ENCODE data around the gene MANSC4. TPM values are rescaled to one million over a fixed set of nuclear protein-coding genes. Genes with fewer than 3 reads are reported as not detected.

MANSC4 gene
- total and polyA plus RNA-seq, 10 of the 15 experiments (the other 5 are each of a cell fraction or from before 2014, with no cell fraction given), result 0.18 to 0.21 (median 0.19) TPM; not detected in 7

DNA sequence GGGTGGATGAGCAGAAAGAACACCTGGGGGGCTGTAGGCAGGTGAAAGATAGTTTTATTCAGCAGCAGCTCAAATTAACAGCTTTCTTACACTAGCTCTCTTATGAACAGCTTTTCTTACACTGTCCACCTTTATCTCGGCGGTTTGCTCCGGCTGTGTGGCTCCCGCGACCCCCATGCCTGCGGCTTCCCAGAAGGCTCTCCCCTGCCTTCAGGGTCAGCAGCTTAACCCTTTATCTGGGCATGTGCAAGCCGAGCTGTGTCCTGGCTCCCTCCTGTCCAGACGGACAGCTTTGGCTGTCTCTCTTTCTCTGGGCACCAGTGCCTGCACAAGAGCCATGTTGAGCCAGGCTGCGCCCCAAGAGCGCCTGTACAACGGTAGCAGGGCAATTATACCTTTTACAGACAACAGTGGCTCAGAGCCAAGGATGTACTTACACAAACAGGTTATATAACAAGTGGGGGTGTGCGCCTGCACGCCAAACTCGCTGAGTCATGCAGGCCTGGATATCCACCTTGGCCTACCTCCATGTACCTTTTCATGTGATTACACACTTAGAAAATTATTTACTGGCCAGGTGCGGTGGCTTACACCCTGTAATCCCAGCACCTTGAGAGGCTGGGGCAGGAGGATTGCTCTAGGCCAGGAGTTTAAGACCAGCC, 28.5 kb downstream of the MANSC4 start (continued):
- TF ChIP-seq, protein P1, sequence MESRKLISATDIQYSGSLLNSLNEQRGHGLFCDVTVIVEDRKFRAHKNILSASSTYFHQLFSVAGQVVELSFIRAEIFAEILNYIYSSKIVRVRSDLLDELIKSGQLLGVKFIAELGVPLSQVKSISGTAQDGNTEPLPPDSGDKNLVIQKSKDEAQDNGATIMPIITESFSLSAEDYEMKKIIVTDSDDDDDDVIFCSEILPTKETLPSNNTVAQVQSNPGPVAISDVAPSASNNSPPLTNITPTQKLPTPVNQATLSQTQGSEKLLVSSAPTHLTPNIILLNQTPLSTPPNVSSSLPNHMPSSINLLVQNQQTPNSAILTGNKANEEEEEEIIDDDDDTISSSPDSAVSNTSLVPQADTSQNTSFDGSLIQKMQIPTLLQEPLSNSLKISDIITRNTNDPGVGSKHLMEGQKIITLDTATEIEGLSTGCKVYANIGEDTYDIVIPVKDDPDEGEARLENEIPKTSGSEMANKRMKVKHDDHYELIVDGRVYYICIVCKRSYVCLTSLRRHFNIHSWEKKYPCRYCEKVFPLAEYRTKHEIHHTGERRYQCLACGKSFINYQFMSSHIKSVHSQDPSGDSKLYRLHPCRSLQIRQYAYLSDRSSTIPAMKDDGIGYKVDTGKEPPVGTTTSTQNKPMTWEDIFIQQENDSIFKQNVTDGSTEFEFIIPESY (IDR thresholded peaks at IDR 0.05), result no peak
- TF ChIP-seq, protein P2, sequence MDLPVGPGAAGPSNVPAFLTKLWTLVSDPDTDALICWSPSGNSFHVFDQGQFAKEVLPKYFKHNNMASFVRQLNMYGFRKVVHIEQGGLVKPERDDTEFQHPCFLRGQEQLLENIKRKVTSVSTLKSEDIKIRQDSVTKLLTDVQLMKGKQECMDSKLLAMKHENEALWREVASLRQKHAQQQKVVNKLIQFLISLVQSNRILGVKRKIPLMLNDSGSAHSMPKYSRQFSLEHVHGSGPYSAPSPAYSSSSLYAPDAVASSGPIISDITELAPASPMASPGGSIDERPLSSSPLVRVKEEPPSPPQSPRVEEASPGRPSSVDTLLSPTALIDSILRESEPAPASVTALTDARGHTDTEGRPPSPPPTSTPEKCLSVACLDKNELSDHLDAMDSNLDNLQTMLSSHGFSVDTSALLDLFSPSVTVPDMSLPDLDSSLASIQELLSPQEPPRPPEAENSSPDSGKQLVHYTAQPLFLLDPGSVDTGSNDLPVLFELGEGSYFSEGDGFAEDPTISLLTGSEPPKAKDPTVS (IDR thresholded peaks at IDR 0.05; ENCODE audit: low read depth, low read length), result no peak
- TF ChIP-seq TCF7 (IDR thresholded peaks at IDR 0.05; ENCODE audit: borderline replicate concordance) (no peak), PAX5 (IDR thresholded peaks at IDR 0.05; ENCODE audit: borderline replicate concordance, low read depth, low read length) (no peak), RAD21 (IDR thresholded peaks at IDR 0.05; ENCODE audit: insufficient read depth, low read depth, low read length) (no peak)

DNA sequence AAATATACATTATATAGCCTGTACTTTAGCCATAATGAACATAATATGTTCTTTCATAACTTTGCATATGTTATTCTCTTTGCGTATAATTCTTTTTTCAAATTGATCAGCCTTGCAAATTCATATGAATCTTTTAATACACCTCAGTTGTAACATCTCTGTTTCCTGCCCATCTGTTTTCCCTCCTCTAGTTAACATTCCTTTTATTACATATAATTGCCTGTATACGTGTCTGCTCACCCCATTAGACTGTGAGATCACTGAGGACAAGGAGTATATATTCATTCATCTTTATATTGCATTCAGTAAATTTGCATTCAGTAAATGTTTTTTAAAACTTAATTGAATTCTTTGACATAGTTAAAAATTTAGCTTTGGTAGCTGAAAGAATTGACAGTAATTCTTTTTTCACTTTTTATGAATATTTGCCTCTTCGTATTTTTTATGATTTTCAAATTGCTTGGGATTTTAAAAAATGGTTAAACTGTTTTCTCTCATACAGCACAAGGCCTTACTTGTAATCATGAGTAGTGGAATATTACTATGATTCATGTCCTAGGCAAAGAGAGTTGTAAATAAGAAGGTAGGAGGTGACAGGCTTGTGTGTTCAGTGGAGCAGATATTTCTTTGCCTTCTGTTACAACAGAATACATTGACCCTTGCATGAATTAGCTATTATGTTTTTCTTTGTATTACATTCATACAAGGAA, 32.8 kb downstream of the MANSC4 start:
- Histone ChIP-seq H2AFZ (ENCODE audit: control insufficient read depth, low read depth, low read length) (no peak overlapping the region), H3K79me2 (ENCODE audit: control insufficient read depth, insufficient read depth, low read length) (no peaks in the 10 kb centered on the region), H3K4me3 (no peak overlapping the region), H3K36me3 (ENCODE audit: control insufficient read depth in 2 of 2, insufficient read depth in 2 of 2, low read length in 1 of 2) (peaks cover 0 to 7% of the 10 kb centered on the region in 2 experiments; a peak in 2 of 4 replicates), H3K4me1 (ENCODE audit: control insufficient read depth, insufficient read depth, low read length) (no peaks in the 10 kb centered on the region), H3K9ac (ENCODE audit: control insufficient read depth, insufficient read depth, low read length) (no peak overlapping the region), H3K4me2 (ENCODE audit: control insufficient read depth, insufficient read depth) (no peak overlapping the region), H4K20me1 (ENCODE audit: control insufficient read depth, insufficient read depth) (no peaks in the 10 kb centered on the region), H3K9me3 (replicated peaks; ENCODE audit: control insufficient read depth, insufficient read depth, low read length) (no peaks in the 10 kb centered on the region), H3K27me3 (replicated peaks in 1 of 2; ENCODE audit: control insufficient read depth in 2 of 2, insufficient read depth in 2 of 2, low read length in 1 of 2) (no peaks in the 10 kb centered on the region), H3K27ac (ENCODE audit: control insufficient read depth, insufficient read depth) (no peak overlapping the region)
- 98% methylated on average over 3 of the region's 3 CpGs for WGBS (ENCODE audit: insufficient coverage, insufficient replicate concordance, low lambda C conversion rate, missing lambda C conversion rate)
- BruUV-seq (replicated peaks), result no TSS peak
- SMC1A ChIA-PET (ENCODE audit: uncharacterized antibody, unreplicated experiment), result interaction anchor here (1.3 to 1.6 kb wide), 2 partner anchors 8 to 14 kb away, joined by 3 read pairs; no protein-coding TSS in a partner anchor
- no peak for DNase-seq (ENCODE audit: low read depth, low spot score)
- CTCF ChIA-PET, result interaction anchor here (0.9 to 1.3 kb wide), 3 partner anchors 10 to 53 kb away, joined by 3 to 4 read pairs (median 3); no protein-coding TSS in a partner anchor
- POLR2A ChIA-PET, result no interaction called here
- intact Hi-C loops (cut with micrococcal nuclease; ENCODE audit: unreplicated experiment) (no loop called here), in situ Hi-C loops (cut with MboI) (no loop called here)
- ATAC-seq, result no peak
- RAD21 ChIA-PET (ENCODE audit: unreplicated experiment), result interaction anchor here (1.3 kb wide), 1 partner anchor 31 kb away, joined by 3 read pairs; no protein-coding TSS in a partner anchor
- FAIRE-seq, result no peak
- TF ChIP-seq, protein P3, sequence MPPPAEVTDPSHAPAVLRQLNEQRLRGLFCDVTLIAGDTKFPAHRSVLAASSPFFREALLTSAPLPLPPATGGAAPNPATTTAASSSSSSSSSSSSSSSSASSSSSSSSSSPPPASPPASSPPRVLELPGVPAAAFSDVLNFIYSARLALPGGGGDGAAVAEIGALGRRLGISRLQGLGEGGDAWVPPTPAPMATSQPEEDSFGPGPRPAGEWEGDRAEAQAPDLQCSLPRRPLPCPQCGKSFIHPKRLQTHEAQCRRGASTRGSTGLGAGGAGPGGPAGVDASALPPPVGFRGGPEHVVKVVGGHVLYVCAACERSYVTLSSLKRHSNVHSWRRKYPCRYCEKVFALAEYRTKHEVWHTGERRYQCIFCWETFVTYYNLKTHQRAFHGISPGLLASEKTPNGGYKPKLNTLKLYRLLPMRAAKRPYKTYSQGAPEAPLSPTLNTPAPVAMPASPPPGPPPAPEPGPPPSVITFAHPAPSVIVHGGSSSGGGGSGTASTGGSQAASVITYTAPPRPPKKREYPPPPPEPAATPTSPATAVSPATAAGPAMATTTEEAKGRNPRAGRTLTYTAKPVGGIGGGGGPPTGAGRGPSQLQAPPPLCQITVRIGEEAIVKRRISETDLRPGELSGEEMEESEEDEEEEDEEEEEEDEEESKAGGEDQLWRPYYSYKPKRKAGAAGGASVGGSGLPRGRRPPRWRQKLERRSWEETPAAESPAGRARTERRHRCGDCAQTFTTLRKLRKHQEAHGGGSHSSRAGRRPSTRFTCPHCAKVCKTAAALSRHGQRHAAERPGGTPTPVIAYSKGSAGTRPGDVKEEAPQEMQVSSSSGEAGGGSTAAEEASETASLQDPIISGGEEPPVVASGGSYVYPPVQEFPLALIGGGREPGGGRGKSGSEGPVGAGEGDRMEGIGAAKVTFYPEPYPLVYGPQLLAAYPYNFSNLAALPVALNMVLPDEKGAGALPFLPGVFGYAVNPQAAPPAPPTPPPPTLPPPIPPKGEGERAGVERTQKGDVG (CRISPR knock-in tag; IDR thresholded peaks at IDR 0.05), result no peak
- TF ChIP-seq BMI1 (IDR thresholded peaks at IDR 0.05; ENCODE audit: borderline replicate concordance) (no peak), IRF4 (IDR thresholded peaks at IDR 0.05; ENCODE audit: low read depth, low read length) (no peak), ZBED1 (IDR thresholded peaks at IDR 0.05; ENCODE audit: borderline replicate concordance) (no peak), SREBF1 (IDR thresholded peaks at IDR 0.05; ENCODE audit: low read length) (no peak), RAD51 (IDR thresholded peaks at IDR 0.05) (no peak), STAT1 (conservative IDR thresholded peaks at IDR 0.05) (no peak), RBBP5 (conservative IDR thresholded peaks at IDR 0.05) (no peak), NFYA (IDR thresholded peaks at IDR 0.05; ENCODE audit: borderline replicate concordance, low read depth, low read length) (no peak), YY1 (IDR thresholded peaks at IDR 0.05; ENCODE audit: low read depth, low read length) (no peak), ZSCAN29 (IDR thresholded peaks at IDR 0.05) (no peak), KAT2A (conservative IDR thresholded peaks at IDR 0.05; ENCODE audit: control insufficient read depth, low read depth, low read length) (no peak)

Data from GM12878 (cell line).